Activated CD8-positive, alpha-beta T cell treated with anti-CD3 and anti-CD28 coated beads, Interleukin-2, amount 10 ng/mL, durations not matched to agents 7 days and 5 days (primary cell): ENCODE results near the gene PERCC1. TPM values are rescaled to one million over a fixed set of nuclear protein-coding genes. Genes with fewer than 3 reads are reported as not detected.
"Not testable (repeated sequence)": the region's sequence is repeated elsewhere in the genome, so short reads cannot be mapped to it uniquely, and the experiment has no call there.

ENCODE experiments used
- ATAC-seq: fragments of 150-1000 bp; cut with Tn5 transposase; one replicate; pipeline ENCODE4 v1.10.0; 2021; ENCODE audit warnings: moderate library complexity
- CTCF ChIA-PET: fragments of 350-600 bp; sonication (Branson Sonifier 250); formaldehyde crosslinking; loops from one replicate; lab custom pipeline; 2021; ENCODE audit warnings: antibody characterized with exemption; lab: Charles Lee
- POLR2A ChIA-PET: fragments of 350-600 bp; sonication (Branson Sonifier 250); formaldehyde crosslinking; loops from one replicate; lab custom pipeline; 2021; ENCODE audit warnings: antibody characterized with exemption; lab: Charles Lee
- DNase-seq: peaks from one replicate; pipeline ENCODE4 v3.0.0-alpha.2; 2020
- H3K27ac Mint-ChIP-seq: one replicate; pipeline ENCODE4 v1.8.0; 2021; ENCODE audit warnings: mild to moderate bottlenecking, mixed read lengths
- H3K27me3 Mint-ChIP-seq: one replicate; pipeline ENCODE4 v1.8.0; 2021; ENCODE audit warnings: low read depth, mixed read lengths
- H3K36me3 Mint-ChIP-seq: one replicate; pipeline ENCODE4 v1.8.0; 2021; ENCODE audit warnings: low read depth, mixed read lengths
- H3K4me1 Mint-ChIP-seq: one replicate; pipeline ENCODE4 v1.8.0; 2021; ENCODE audit warnings: low read depth, mixed read lengths
- H3K4me3 Mint-ChIP-seq: one replicate; pipeline ENCODE4 v1.8.0; 2021; ENCODE audit warnings: mild to moderate bottlenecking, mixed read lengths
- H3K9me3 Mint-ChIP-seq: one replicate; pipeline ENCODE4 v1.8.0; 2022; ENCODE audit warnings: mixed read lengths; ENCODE audit not compliant: insufficient read depth
- total RNA-seq, 2 experiments: library from RNA; stranded (reverse); gene quantifications; one replicate each; pipeline ENCODE4 v1.2.3, GENCODE V29; 2021

The PERCC1 gene
- total RNA-seq, 2 experiments from 2014 or later: 0.37 TPM; not detected in 1

DNA sequence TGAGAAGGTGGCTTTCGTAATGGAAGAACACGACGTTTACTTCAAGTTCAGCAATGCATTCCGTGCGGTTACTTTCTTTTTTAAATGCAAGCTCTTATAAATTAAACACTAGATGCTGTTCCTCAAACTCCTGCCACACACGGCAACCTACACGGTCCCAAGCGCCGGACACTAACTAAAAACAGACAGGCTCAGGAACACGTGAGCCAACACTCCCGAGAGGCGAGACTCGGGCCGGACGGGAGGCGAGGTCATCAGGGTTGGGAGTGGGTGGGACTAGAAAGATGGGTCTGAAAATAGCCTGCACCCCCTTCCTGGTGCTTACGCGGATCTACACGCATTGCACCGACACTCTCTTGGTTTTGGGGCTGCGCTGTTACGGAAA is 37.5 kb downstream of the PERCC1 start:
- no peak overlapping the region for H3K27ac Mint-ChIP-seq
- H3K4me1 Mint-ChIP-seq: peaks cover 12% of the 10 kb centered on the region
- DNase-seq (no peak), ATAC-seq (no peak)
- H3K27me3 Mint-ChIP-seq: no peaks in the 10 kb centered on the region
- POLR2A ChIA-PET: no interaction called here
- CTCF ChIA-PET: no interaction called here
- H3K4me3 Mint-ChIP-seq: no peak overlapping the region
- no peaks in the 10 kb centered on the region for H3K9me3 Mint-ChIP-seq
- no peaks in the 10 kb centered on the region for H3K36me3 Mint-ChIP-seq

- DNase-seq, POLR2A ChIA-PET, H3K4me3 Mint-ChIP-seq, H3K27ac Mint-ChIP-seq, H3K36me3 Mint-ChIP-seq, ATAC-seq, H3K27me3 Mint-ChIP-seq, CTCF ChIA-PET, H3K9me3 Mint-ChIP-seq: not testable (repeated sequence)
- peaks cover 14% of the 10 kb centered on the region for H3K4me1 Mint-ChIP-seq
Observed at GRCh38 chr16:1469141-1469540, 38.3 kb downstream of the PERCC1 start.

DNA sequence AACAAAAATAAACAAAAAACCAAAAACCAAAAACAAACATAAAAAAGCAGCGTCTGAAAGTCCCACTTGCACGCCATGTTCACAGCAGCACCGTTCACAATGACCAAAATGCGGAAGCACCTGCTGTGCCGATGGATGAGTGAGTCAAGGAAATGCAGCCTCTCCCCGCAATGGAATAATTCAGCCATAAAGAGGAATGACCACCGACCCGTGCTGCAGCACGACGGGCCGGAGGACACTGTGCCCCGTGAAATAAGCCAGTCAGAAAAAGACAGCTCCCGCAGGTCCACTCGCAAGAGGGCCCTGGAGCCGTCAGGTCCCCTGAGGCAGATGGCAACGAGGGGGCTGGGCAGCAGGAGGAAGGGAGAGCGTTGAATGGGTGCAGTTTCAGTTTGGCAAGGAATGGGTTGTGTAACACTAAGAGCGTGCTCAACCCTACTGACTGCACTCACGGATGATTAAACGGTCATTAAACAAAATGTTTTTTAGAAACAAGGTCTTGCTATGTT is 38.9 kb downstream of the PERCC1 start:
- ATAC-seq: no peak
- no peak overlapping the region for H3K4me3 Mint-ChIP-seq
- H3K4me1 Mint-ChIP-seq: peaks cover 15% of the 10 kb centered on the region
- no peaks in the 10 kb centered on the region for H3K36me3 Mint-ChIP-seq
- no peaks in the 10 kb centered on the region for H3K27me3 Mint-ChIP-seq
- no peak for DNase-seq
- POLR2A ChIA-PET: interaction anchor here (1.3 kb wide), 1 partner anchor 22 kb away, joined by 3 read pairs; no protein-coding TSS in a partner anchor
- CTCF ChIA-PET: no interaction called here
- no peaks in the 10 kb centered on the region for H3K9me3 Mint-ChIP-seq
- no peak overlapping the region for H3K27ac Mint-ChIP-seq

- H3K27me3 Mint-ChIP-seq: no peaks in the 10 kb centered on the region
- no peaks in the 10 kb centered on the region for H3K36me3 Mint-ChIP-seq
- ChIA-PET CTCF (no interaction called here), POLR2A (interaction anchor here (1.3 kb wide), 1 partner anchor 22 kb away, joined by 3 read pairs; no protein-coding TSS in a partner anchor)
- H3K27ac Mint-ChIP-seq: peak overlapping the region; percentile 30
- ATAC-seq (no peak), DNase-seq (no peak)
- no peaks in the 10 kb centered on the region for H3K9me3 Mint-ChIP-seq
- H3K4me1 Mint-ChIP-seq: peaks cover 19% of the 10 kb centered on the region
- no peak overlapping the region for H3K4me3 Mint-ChIP-seq
Observed at GRCh38 chr16:1470481-1471251, 39.8 kb downstream of the PERCC1 start.

- no peaks in the 10 kb centered on the region for H3K27me3 Mint-ChIP-seq
- peaks cover 23% of the 10 kb centered on the region for H3K4me1 Mint-ChIP-seq
- ChIA-PET POLR2A (no interaction called here), CTCF (interaction anchor here (1.0 kb wide), 1 partner anchor 59 kb away, joined by 3 read pairs; no protein-coding TSS in a partner anchor)
- no peaks in the 10 kb centered on the region for H3K9me3 Mint-ChIP-seq
- H3K4me3 Mint-ChIP-seq: no peak overlapping the region
- no peaks in the 10 kb centered on the region for H3K36me3 Mint-ChIP-seq
- no peak overlapping the region for H3K27ac Mint-ChIP-seq
- ATAC-seq (no peak), DNase-seq (no peak)
Observed at GRCh38 chr16:1471569-1472194, 40.8 kb downstream of the PERCC1 start.

DNA sequence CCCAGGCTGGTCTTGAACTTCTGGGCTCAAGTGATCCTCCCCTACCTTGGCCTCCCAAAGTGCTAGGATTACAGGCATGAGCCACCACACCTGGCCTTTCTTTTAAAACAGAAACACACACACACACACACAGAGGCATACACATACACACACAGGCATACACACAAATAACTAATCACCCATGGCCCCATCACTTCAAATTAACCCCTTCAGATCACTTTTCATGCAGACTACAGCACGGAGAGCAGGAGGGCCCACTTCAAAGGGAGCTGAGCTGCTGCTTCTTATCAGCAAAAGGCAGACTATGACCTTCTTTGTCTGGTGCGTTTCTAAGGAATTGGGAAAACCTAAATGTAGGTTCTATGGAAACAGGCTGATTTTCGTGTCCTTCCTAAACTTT is 42.1 kb downstream of the PERCC1 start:
- Mint-ChIP-seq H3K4me3 (peak overlapping the region; percentile 40), H3K27ac (peak overlapping the region; percentile 63), H3K27me3 (no peaks in the 10 kb centered on the region), H3K9me3 (no peaks in the 10 kb centered on the region), H3K4me1 (peaks cover 23% of the 10 kb centered on the region), H3K36me3 (no peaks in the 10 kb centered on the region)
- DNase-seq (no peak), ATAC-seq (no peak)
- CTCF ChIA-PET: interaction anchor here (0.7 kb wide), 1 partner anchor 9 kb away, joined by 3 read pairs; no protein-coding TSS in a partner anchor
- POLR2A ChIA-PET: no interaction called here

DNA sequence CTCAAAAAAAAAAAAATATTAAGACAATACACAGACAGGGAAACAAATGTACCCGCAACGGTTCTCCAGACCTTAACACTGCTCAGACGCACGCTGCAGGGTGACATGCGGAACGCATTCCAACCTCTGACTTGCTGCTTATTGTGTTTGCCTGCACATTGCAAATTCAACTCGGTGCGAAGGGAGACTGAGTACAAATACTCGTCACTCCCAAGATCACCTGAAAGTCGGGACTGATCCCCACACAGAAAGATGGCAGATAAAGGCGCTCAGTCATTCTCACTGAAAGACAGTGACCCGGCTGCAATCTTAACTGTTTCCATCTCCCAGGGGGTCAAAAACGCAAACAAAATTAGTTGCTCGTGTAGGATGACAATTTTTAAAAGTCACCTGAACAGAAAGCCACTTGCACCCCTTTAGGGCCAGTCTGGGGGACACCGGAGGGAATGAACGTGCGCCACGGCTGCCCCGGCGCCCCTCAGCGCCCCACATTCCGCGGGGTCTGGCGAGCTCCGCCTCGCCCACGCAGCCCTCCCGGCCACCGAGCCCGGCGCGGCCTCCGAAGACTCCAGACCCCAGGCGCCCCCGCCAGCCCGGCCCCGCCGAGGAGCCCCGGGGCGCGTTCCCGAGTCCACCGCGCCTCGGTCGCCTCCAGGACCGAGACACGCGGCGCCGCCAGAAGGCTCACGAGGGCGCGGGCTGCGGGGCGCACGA is 43.4 kb downstream of the PERCC1 start:
- no peaks in the 10 kb centered on the region for H3K36me3 Mint-ChIP-seq
- H3K4me1 Mint-ChIP-seq: peaks cover 23% of the 10 kb centered on the region
- ChIA-PET POLR2A (no interaction called here), CTCF (no interaction called here)
- ATAC-seq (peak; percentile 19), DNase-seq (no peak)
- H3K4me3 Mint-ChIP-seq: peak overlapping the region; percentile 70
- no peaks in the 10 kb centered on the region for H3K27me3 Mint-ChIP-seq
- no peaks in the 10 kb centered on the region for H3K9me3 Mint-ChIP-seq
- H3K27ac Mint-ChIP-seq: peak overlapping the region; percentile 43

DNA sequence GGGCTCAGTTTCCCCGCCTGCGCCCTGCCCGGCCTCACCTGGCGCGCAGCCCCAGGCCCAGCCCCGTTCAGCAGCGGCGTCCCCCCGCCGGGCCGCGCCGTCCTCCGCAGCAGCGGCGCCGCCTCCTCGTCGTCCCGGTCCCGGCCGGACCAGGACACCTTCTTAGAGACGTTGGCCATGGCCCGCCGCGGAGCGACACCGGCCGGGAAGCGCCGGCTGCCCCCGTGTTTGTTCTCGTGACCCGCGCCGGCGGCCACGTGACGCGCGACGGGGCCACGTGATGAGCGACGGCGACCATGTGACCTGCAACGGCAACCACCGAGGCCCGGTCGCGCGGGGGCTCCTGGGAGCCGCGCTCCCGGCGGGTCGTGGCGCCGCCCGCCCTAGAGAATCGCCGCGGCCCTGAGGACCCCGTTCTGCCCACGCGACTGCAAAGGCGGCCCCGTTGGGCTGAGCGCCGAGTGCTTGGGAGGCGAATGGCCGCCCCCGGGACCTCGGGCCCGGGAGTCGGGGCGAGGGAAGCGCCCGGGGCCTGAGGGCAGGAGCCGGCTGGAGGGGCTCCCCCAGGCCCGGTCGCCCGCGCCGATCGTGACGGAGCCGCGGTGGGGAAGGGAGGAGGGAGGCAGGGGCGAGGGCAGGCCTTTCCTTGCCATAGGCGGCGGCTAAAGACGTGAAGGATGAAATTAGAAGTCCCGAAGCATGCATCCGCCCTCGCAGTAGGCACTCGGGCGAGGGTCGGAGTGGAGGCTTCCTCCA is 44.1 kb downstream of the PERCC1 start, which contains the start of gene CLCN7:
Gene CLCN7 (minus strand): TSS at position 233 of the 756 bp plus-strand sequence. CDS start 54 bp downstream, at position 179.
- no peaks in the 10 kb centered on the region for H3K9me3 Mint-ChIP-seq
- peaks cover 21% of the 10 kb centered on the region for H3K4me1 Mint-ChIP-seq
- no peaks in the 10 kb centered on the region for H3K36me3 Mint-ChIP-seq
- peak within 1 kb of the TSS; percentile 87 for H3K4me3 Mint-ChIP-seq
- peak within 1 kb of the TSS; percentile 92 for H3K27ac Mint-ChIP-seq
- POLR2A ChIA-PET: interaction anchor here (0.9 to 1.2 kb wide), 3 partner anchors 29 to 54 kb away, joined by 3 to 9 read pairs (median 4); partner anchors contain the start of gene UQCC4
- ATAC-seq (peak; percentile 91), DNase-seq (peak; percentile 91)
- H3K27me3 Mint-ChIP-seq: no peaks in the 10 kb centered on the region
- CTCF ChIA-PET: no interaction called here

DNA sequence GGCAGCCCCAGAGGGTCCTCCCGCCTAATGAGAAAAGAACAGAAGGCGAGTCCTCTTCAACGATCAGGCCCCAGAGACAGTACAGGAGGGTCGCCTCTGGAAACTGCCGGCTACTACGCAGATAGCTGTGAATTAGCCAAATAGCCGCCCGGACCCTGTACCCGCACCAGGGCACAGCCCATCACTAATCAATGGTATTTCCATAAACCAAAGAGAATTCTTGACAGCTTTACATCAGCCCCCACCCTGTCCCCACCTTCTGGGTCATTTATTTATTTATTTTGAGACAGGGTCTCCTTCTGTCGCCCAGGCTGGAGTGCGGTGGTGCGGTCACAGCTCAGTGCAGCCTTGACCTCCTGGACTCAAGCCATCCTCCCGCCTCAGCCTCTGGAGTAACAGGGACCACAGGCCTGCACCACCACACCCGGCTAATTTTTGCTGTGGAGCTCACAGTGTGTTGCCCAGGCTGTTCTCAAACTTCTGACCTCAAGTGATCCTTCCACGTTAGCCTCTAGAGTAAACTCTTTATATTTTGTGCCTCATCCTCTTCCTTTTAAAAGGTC is 44.8 kb downstream of the PERCC1 start:
- H3K9me3 Mint-ChIP-seq: no peaks in the 10 kb centered on the region
- peak overlapping the region; percentile 87 for H3K4me3 Mint-ChIP-seq
- ChIA-PET CTCF (no interaction called here), POLR2A (interaction anchor here (0.9 to 1.2 kb wide), 3 partner anchors 30 to 55 kb away, joined by 3 to 9 read pairs (median 4); partner anchors contain the start of gene UQCC4)
- DNase-seq: no peak
- H3K27ac Mint-ChIP-seq: peak overlapping the region; percentile 92
- no peak for ATAC-seq
- H3K36me3 Mint-ChIP-seq: no peaks in the 10 kb centered on the region
- H3K4me1 Mint-ChIP-seq: peaks cover 19% of the 10 kb centered on the region
- H3K27me3 Mint-ChIP-seq: no peaks in the 10 kb centered on the region

GRCh38 chr16:1477033-1477432 is 46.2 kb downstream of the PERCC1 start:
- Mint-ChIP-seq H3K27me3 (no peaks in the 10 kb centered on the region), H3K9me3 (no peaks in the 10 kb centered on the region), H3K36me3 (no peaks in the 10 kb centered on the region), H3K4me1 (peaks cover 19% of the 10 kb centered on the region), H3K27ac (no peak overlapping the region), H3K4me3 (no peak overlapping the region)
- ChIA-PET CTCF (no interaction called here), POLR2A (no interaction called here)
- ATAC-seq: no peak
- no peak for DNase-seq

GRCh38 chr16:1478937-1479336 is 48.1 kb downstream of the PERCC1 start:
- H3K36me3 Mint-ChIP-seq, H3K27ac Mint-ChIP-seq, H3K4me3 Mint-ChIP-seq, POLR2A ChIA-PET, ATAC-seq, CTCF ChIA-PET, DNase-seq, H3K27me3 Mint-ChIP-seq, H3K9me3 Mint-ChIP-seq: not testable (repeated sequence)
- peaks cover 11% of the 10 kb centered on the region for H3K4me1 Mint-ChIP-seq
